ENCODE measurements around the gene GALNT2. TPM values are rescaled to one million over a fixed set of nuclear protein-coding genes. Genes with fewer than 3 reads are reported as not detected.

Gene GALNT2
- 134 and 141 TPM in 2 replicates for total RNA-seq

DNA sequence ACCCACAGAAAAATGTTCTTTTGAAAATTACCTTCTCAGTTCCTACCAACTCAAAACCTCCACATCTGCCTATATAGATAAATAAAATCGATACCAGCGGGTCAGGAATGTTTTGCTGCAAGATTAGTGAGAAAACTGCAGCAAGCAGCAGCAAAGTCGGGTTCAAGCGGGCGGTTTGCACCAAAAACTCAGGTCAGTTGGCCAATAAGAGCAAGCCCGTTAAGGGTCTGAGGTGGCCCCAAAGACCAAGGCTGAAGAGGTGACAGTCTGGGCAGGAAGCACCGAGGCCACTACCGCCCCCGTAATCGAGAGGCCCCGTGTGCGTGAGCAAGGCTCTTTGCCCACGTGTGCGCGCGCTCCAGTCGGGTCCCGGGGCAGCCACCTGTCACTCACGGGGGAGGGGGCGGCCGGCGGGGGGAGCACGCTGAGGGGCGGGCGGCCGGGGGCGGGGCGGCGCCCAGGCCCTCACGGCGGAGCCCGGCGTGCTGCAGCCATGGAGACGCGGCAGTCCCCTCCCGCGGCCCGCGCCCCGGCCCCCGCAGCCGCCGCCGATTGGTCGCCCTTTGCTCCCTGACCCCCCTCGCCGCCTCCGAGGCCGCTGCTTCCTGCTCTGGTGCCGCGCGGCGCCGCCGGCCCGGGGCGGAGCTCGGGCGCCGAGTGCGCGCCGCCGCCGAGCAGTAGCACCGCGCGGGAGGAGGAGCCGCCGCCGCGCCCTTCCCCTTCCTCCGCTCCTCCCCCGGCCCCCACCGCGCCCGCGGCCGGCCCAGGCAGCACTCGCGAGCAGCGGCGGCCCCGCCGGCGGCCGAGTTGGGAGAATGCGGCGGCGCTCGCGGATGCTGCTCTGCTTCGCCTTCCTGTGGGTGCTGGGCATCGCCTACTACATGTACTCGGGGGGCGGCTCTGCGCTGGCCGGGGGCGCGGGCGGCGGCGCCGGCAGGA lies at the start of gene GALNT2:
GALNT2 (plus strand) TSS at position 773 of the 939 bp plus-strand sequence; CDS start at position 816, 43 bp downstream.

All from cardiac ventricle fibroblast (primary cell).